Right lobe of liver (tissue), 6 donors: Measurements from ENCODE around the gene FAM184A. TPM values are rescaled to one million over a fixed set of nuclear protein-coding genes. Genes with fewer than 3 reads are reported as not detected.

Experiments used
- ATAC-seq, 4 donors: fragments of 200-7000 bp; cut with Tn5 transposase; one replicate each; pipeline ENCODE4 v1.9.1; 2020; ENCODE audit warnings: mild to moderate bottlenecking in 4 of 4, moderate library complexity in 4 of 4
- DNase-seq, 3 donors: peaks; one replicate each; pipeline ENCODE4 v3.0.0-alpha.2; 2020
- H3K27ac ChIP-seq, 3 donors: fragments of 200-600 bp; one replicate each; pipeline ENCODE4 v1.8.0; 2022
- H3K27me3 ChIP-seq, 2 donors: fragments of 200-600 bp; one replicate each; pipeline ENCODE4 v1.8.0; 2022
- H3K36me3 ChIP-seq, 4 donors: fragments of 200-600 bp; sonication (generic) in 1 of 4; one replicate each; pipeline versions ENCODE4 v1.5.1 to v1.8.0; 2017 to 2022; ENCODE audit warnings: control low read depth in 1 of 4
- H3K4me1 ChIP-seq, 4 donors: fragments of 200-600 bp; sonication (generic) in 1 of 4; one replicate each; pipeline versions ENCODE4 v1.5.1 to v1.8.0; 2017 to 2022; ENCODE audit warnings: control low read depth in 1 of 4
- H3K4me3 ChIP-seq, 3 donors: fragments of 200-600 bp; one replicate each; pipeline ENCODE4 v1.8.0; 2022
- H3K9me3 ChIP-seq, 4 donors: fragments of 200-600 bp; sonication (generic) in 1 of 4; one replicate each; pipeline versions ENCODE4 v1.5.1 to v1.8.0; 2017 to 2022; ENCODE audit warnings: control low read depth in 1 of 4
- CTCF ChIP-seq, 4 donors: fragments of 200-600 bp in 3 of 4; fragments of 450-650 bp in 1 of 4; IDR thresholded peaks; one replicate each; pipeline versions ENCODE4 v1.5.1 to v1.8.0; 2016 to 2022; ENCODE audit warnings: antibody characterized with exemption in 4 of 4, mild to moderate bottlenecking in 2 of 4
- POLR2A ChIP-seq: fragments of 450-650 bp; IDR thresholded peaks from one replicate; pipeline ENCODE4 v1.6.1; 2017; ENCODE audit warnings: antibody characterized with exemption, mild to moderate bottlenecking
- WGBS: methylation state at CpG from one replicate; pipeline ENCODE4 v1.1.6; 2018; ENCODE audit warnings: low coverage, low lambda C conversion rate; ENCODE audit not compliant: insufficient coverage; ENCODE audit errors: missing lambda C conversion rate; 5-methylcytosine and 5-hydroxymethylcytosine counted together
- intact Hi-C, 2 donors: fragments of 100-400 bp; cut with DNase I; formaldehyde crosslinking; loops; one replicate each; pipeline versions ENCODE4 v1.11.2 to v1.14.1; 2022
- total RNA-seq, 6 experiments: library from RNA; depleted of rRNA in 2 of 6; stranded (reverse); fragments of >200 nt in 2 of 6; fragmentation: NEBNext Ultra II Directional in 3 of 6; extraction: Animal tissue kit (Norgen Biotek cat#: 25700) in 3 of 6; gene quantifications; one replicate each; pipeline versions ENCODE4 v1.1.0 to v1.2.4, GENCODE V29; 2016 to 2023
- donor health status: DM: no; HTN: yes; CAD: no.
- donor health status: DM: no; HTN: no; CAD: no.
- donor health status: DM: no; HTN: no; CAD: no.
- donor health status: DM: no; HTN: yes; CAD: no.
- donor health status: DM: no; HTN: yes; CAD: no.

Gene FAM184A
- total RNA-seq, 6 experiments from 2014 or later: 2.5 to 5.0 (median 3.2) TPM

GRCh38 chr6:118932421-118932820 is 146.0 kb downstream of the FAM184A start:
- peaks cover 0 to 9% (median 0%) of the 10 kb centered on the region in 4 donors for H3K4me1 ChIP-seq
- H3K9me3 ChIP-seq: no peaks in the 10 kb centered on the region
- WGBS: 66% methylated on average over 2 of the region's 2 CpGs
- H3K36me3 ChIP-seq: peaks cover 0 to 14% (median 1%) of the 10 kb centered on the region in 4 donors
- H3K27me3 ChIP-seq: no peaks in the 10 kb centered on the region
- no peak overlapping the region for H3K4me3 ChIP-seq
- no peak for TF ChIP-seq POLR2A
- TF ChIP-seq CTCF (IDR thresholded peaks at IDR 0.05): no peak
- ATAC-seq (no peak), DNase-seq (no peak)
- no peak overlapping the region for H3K27ac ChIP-seq
- intact Hi-C loops: no loop called here

GRCh38 chr6:118931436-118931835 is 147.0 kb downstream of the FAM184A start:
- no peak for TF ChIP-seq CTCF (IDR thresholded peaks at IDR 0.05)
- TF ChIP-seq POLR2A: no peak
- ATAC-seq (no peak), DNase-seq (no peak)
- Histone ChIP-seq H3K36me3 (peaks cover 0 to 18% (median 1%) of the 10 kb centered on the region in 4 donors), H3K4me1 (peaks cover 0 to 9% (median 0%) of the 10 kb centered on the region in 4 donors), H3K9me3 (no peaks in the 10 kb centered on the region), H3K4me3 (no peak overlapping the region), H3K27me3 (no peaks in the 10 kb centered on the region), H3K27ac (no peak overlapping the region)
- intact Hi-C loops: no loop called here
- WGBS: 85% methylated on average over 5 of the region's 5 CpGs

- TF ChIP-seq POLR2A (no peak), CTCF (IDR thresholded peaks at IDR 0.05) (no peak)
- 96% methylated on average over 3 of the region's 3 CpGs for WGBS
- Histone ChIP-seq H3K4me3 (no peak overlapping the region), H3K27me3 (no peaks in the 10 kb centered on the region), H3K27ac (no peak overlapping the region), H3K36me3 (peaks cover 0 to 18% (median 1%) of the 10 kb centered on the region in 4 donors), H3K4me1 (peaks cover 0 to 4% (median 0%) of the 10 kb centered on the region in 4 donors), H3K9me3 (no peaks in the 10 kb centered on the region)
- intact Hi-C loops: no loop called here
- ATAC-seq: no peak
- no peak for DNase-seq
These were observed 147.8 kb downstream of the FAM184A start for GRCh38 chr6:118930680-118931079.

GRCh38 chr6:118923035-118923434 is 155.4 kb downstream of the FAM184A start:
- Histone ChIP-seq H3K9me3 (no peaks in the 10 kb centered on the region), H3K4me1 (no peaks in the 10 kb centered on the region), H3K36me3 (peaks cover 0 to 30% (median 7%) of the 10 kb centered on the region in 4 donors), H3K27me3 (no peaks in the 10 kb centered on the region), H3K4me3 (no peak overlapping the region), H3K27ac (no peak overlapping the region)
- DNase-seq (no peak), ATAC-seq (peak in 2 of 4 donors; percentile 34 to 88)
- no peak for TF ChIP-seq POLR2A
- TF ChIP-seq CTCF (IDR thresholded peaks at IDR 0.05): no peak
- 49% methylated on average over 3 of the region's 3 CpGs for WGBS
- intact Hi-C loops: no loop called here

- TF ChIP-seq POLR2A (no peak), CTCF (IDR thresholded peaks at IDR 0.05) (no peak)
- intact Hi-C loops: no loop called here
- Histone ChIP-seq H3K9me3 (no peaks in the 10 kb centered on the region), H3K27ac (no peak overlapping the region), H3K27me3 (no peaks in the 10 kb centered on the region), H3K4me1 (no peaks in the 10 kb centered on the region), H3K4me3 (no peak overlapping the region), H3K36me3 (peaks cover 0 to 32% (median 7%) of the 10 kb centered on the region in 4 donors)
- DNase-seq (no peak), ATAC-seq (no peak)
- 83% methylated on average over 1 of the region's 1 CpG for WGBS
These were observed 157.4 kb downstream of the FAM184A start for GRCh38 chr6:118921084-118921483.
